Measurements from ENCODE around the gene VSIG10. TPM values are rescaled to one million over a fixed set of nuclear protein-coding genes. Genes with fewer than 3 reads are reported as not detected.

Gene VSIG10
- total RNA-seq, 1 experiment from 2014 or later: 7.7 TPM

DNA sequence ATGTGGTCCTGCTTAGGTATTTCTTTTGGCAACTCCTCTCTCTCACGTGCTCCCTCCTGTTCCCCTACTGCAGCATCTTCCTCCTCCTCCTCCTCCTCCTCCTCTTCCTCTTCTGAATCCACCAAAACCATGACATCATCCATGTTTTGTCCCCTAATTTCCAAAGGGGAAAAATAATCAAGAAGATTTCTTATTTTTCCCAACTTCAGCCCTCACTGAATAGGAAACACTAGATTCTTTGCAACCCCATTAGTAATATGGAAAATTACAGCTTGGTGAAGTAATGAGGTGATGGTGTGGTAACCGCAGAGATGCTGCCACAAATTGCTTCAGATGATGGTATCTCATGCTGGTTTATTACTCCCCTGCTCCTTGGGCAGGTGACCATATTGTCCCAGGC lies 35.4 kb downstream of the VSIG10 start:
- CTCF ChIA-PET: interaction anchor here (0.6 kb wide), 3 partner anchors 308 to 1476 kb away, joined by 3 to 12 read pairs (median 8); partner anchors contain the start of gene SUDS3
- TF ChIP-seq, protein P1, sequence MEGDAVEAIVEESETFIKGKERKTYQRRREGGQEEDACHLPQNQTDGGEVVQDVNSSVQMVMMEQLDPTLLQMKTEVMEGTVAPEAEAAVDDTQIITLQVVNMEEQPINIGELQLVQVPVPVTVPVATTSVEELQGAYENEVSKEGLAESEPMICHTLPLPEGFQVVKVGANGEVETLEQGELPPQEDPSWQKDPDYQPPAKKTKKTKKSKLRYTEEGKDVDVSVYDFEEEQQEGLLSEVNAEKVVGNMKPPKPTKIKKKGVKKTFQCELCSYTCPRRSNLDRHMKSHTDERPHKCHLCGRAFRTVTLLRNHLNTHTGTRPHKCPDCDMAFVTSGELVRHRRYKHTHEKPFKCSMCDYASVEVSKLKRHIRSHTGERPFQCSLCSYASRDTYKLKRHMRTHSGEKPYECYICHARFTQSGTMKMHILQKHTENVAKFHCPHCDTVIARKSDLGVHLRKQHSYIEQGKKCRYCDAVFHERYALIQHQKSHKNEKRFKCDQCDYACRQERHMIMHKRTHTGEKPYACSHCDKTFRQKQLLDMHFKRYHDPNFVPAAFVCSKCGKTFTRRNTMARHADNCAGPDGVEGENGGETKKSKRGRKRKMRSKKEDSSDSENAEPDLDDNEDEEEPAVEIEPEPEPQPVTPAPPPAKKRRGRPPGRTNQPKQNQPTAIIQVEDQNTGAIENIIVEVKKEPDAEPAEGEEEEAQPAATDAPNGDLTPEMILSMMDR (conservative IDR thresholded peaks at IDR 0.05; ENCODE audit: low read depth, low read length): no peak
- no peak for TF ChIP-seq EZH2 (IDR thresholded peaks at IDR 0.05; ENCODE audit: borderline replicate concordance, low read depth, low read length, poor library complexity, severe bottlenecking)
- peaks cover 4% of the 10 kb centered on the region for H3K4me1 ChIP-seq (ENCODE audit: insufficient read depth, low read length, poor library complexity, severe bottlenecking)
- no peak overlapping the region for H3K4me3 ChIP-seq (ENCODE audit: low read depth, low read length, poor library complexity, severe bottlenecking)
- no peaks in the 10 kb centered on the region for H3K36me3 ChIP-seq (ENCODE audit: insufficient read depth, low read length, poor library complexity, severe bottlenecking)
- BruUV-seq (replicated peaks): no TSS peak
- H3K9me3 ChIP-seq (ENCODE audit: low read depth, low read length, poor library complexity, severe bottlenecking): no peaks in the 10 kb centered on the region
- POLR2A ChIA-PET (ENCODE audit: low non-redundant PET): interaction anchor here (0.6 kb wide), 1 partner anchor 8 kb away, joined by 17 read pairs; no protein-coding TSS in a partner anchor
- no peak for DNase-seq (ENCODE audit: low spot score)
- intact Hi-C loops (cut with micrococcal nuclease; ENCODE audit: unreplicated experiment): no loop called here
- no peak overlapping the region for H3K27ac ChIP-seq (ENCODE audit: low read depth, low read length, poor library complexity, severe bottlenecking)
- no peaks in the 10 kb centered on the region for H3K27me3 ChIP-seq (replicated peaks; ENCODE audit: insufficient read depth, low read depth, low read length, poor library complexity)

DNA sequence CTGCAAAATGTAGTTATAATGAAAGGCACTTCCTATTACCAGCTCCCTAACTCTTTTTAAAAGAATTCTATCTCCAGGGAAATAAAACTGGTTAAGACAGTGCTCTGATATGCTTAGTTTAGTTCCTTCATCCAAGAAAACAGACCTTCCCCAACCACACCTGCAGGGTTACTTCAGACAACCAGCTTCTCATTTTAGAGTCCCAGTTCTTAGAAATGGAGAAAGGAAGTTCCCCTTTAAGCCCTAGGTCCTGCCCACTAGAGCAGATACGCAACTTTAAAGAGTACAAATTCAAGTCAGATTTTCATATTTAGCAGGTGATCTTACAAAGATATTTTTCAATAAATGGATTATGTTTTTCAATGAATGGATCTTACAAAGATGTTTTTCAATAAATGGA lies 38.4 kb downstream of the VSIG10 start:
- BruUV-seq (replicated peaks): no TSS peak
- no peak for DNase-seq (ENCODE audit: low spot score)
- peaks cover 16% of the 10 kb centered on the region for H3K4me1 ChIP-seq (ENCODE audit: insufficient read depth, low read length, poor library complexity, severe bottlenecking)
- H3K36me3 ChIP-seq (ENCODE audit: insufficient read depth, low read length, poor library complexity, severe bottlenecking): no peaks in the 10 kb centered on the region
- POLR2A ChIA-PET (ENCODE audit: low non-redundant PET): interaction anchor here (0.6 kb wide), 1 partner anchor 28 kb away, joined by 8 read pairs; no protein-coding TSS in a partner anchor
- H3K27ac ChIP-seq (ENCODE audit: low read depth, low read length, poor library complexity, severe bottlenecking): no peak overlapping the region
- H3K9me3 ChIP-seq (ENCODE audit: low read depth, low read length, poor library complexity, severe bottlenecking): no peaks in the 10 kb centered on the region
- CTCF ChIA-PET: no interaction called here
- intact Hi-C loops (cut with micrococcal nuclease; ENCODE audit: unreplicated experiment): no loop called here
- no peaks in the 10 kb centered on the region for H3K27me3 ChIP-seq (replicated peaks; ENCODE audit: insufficient read depth, low read depth, low read length, poor library complexity)
- no peak overlapping the region for H3K4me3 ChIP-seq (ENCODE audit: low read depth, low read length, poor library complexity, severe bottlenecking)
- TF ChIP-seq, protein P1 (conservative IDR thresholded peaks at IDR 0.05; ENCODE audit: low read depth, low read length): no peak
- TF ChIP-seq EZH2 (IDR thresholded peaks at IDR 0.05; ENCODE audit: borderline replicate concordance, low read depth, low read length, poor library complexity, severe bottlenecking): no peak

DNA sequence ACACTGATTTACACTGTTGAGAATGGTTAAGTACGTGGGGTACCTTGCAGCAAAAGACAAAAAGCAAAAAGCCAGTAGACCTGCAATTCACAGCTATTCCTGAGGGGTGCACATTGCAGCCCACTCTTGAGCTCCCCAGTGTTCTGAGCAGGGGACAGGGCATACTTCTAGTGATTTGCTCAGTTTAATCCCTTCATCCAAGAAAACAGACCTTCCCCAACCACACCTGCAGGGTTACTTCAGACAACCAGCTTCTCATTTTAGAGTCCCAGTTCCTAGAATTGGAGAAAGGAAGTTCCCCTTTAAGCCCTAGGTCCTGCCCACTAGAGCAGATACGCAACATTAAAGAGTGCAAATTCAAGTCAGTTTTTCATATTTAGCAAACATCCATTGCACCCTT lies 39.2 kb downstream of the VSIG10 start:
- peak; percentile 36 for DNase-seq (ENCODE audit: low spot score)
- intact Hi-C loops (cut with micrococcal nuclease; ENCODE audit: unreplicated experiment): loop anchor here (5.0 kb wide), 2 partner anchors 73 to 313 kb away; partner anchors contain the start of genes PEBP1 and SUDS3
- Histone ChIP-seq H3K27me3 (replicated peaks; ENCODE audit: insufficient read depth, low read depth, low read length, poor library complexity) (no peaks in the 10 kb centered on the region), H3K4me3 (ENCODE audit: low read depth, low read length, poor library complexity, severe bottlenecking) (no peak overlapping the region), H3K36me3 (ENCODE audit: insufficient read depth, low read length, poor library complexity, severe bottlenecking) (no peaks in the 10 kb centered on the region), H3K9me3 (ENCODE audit: low read depth, low read length, poor library complexity, severe bottlenecking) (no peaks in the 10 kb centered on the region), H3K27ac (ENCODE audit: low read depth, low read length, poor library complexity, severe bottlenecking) (no peak overlapping the region), H3K4me1 (ENCODE audit: insufficient read depth, low read length, poor library complexity, severe bottlenecking) (peaks cover 16% of the 10 kb centered on the region)
- ChIA-PET POLR2A (ENCODE audit: low non-redundant PET) (no interaction called here), CTCF (no interaction called here)
- TF ChIP-seq, protein P1 (conservative IDR thresholded peaks at IDR 0.05; ENCODE audit: low read depth, low read length): peak; percentile 47
- TF ChIP-seq EZH2 (IDR thresholded peaks at IDR 0.05; ENCODE audit: borderline replicate concordance, low read depth, low read length, poor library complexity, severe bottlenecking): no peak
- no TSS peak for BruUV-seq (replicated peaks)

All from A673 (cell line).